Stimulated activated effector memory CD8-positive, alpha-beta T cell treated with anti-CD3 and anti-CD28 coated beads, Interleukin-12 subunit alpha, Interleukin-12 subunit beta, amount 100 ng/mL, for 72 hours (primary cell): ENCODE measurements around the gene VSTM2B.
"Not testable (repeated sequence)": the region's sequence is repeated elsewhere in the genome, so short reads cannot be mapped to it uniquely, and the experiment has no call there.

ENCODE experiments used
- ATAC-seq: fragments of 150-1000 bp; cut with Tn5 transposase; 2 replicates; pipeline ENCODE4 v1.10.0; 2021
- DNase-seq, 2 donors: peaks; one replicate each; pipeline ENCODE4 v3.0.0; 2021 to 2022; ENCODE audit warnings: low spot score in 2 of 2
- H3K27ac Mint-ChIP-seq: one replicate; pipeline ENCODE4 v1.8.0; 2022; ENCODE audit warnings: mild to moderate bottlenecking, mixed read lengths
- H3K36me3 Mint-ChIP-seq: one replicate; pipeline ENCODE4 v1.8.0; 2022; ENCODE audit warnings: mild to moderate bottlenecking, mixed read lengths
- H3K4me1 Mint-ChIP-seq: one replicate; pipeline ENCODE4 v1.8.0; 2022; ENCODE audit warnings: mixed read lengths
- H3K4me3 Mint-ChIP-seq: one replicate; pipeline ENCODE4 v1.8.0; 2022; ENCODE audit warnings: mild to moderate bottlenecking, mixed read lengths
- H3K9me3 Mint-ChIP-seq: one replicate; pipeline ENCODE4 v1.8.0; 2022; ENCODE audit warnings: mixed read lengths

VSTM2B gene

DNA sequence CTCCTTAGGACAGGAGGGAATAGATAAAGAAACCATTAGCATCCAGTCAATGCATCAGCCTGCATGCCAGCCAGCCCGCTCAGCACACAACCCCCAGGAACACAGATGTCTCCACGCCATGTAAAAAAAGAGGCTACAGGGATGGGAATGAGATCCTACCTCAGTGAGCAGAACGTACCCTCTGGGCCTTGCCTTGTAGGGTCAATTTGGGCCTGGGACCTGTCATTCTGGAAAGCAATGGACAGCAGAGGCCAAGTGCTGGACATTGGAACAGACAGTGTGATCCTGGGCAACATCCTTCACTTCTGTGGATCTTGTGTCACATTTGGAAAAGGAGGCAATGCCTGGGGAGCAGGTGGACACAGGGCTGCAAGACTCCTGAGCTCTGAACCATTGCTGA lies 26.0 kb downstream of the VSTM2B start:
- DNase-seq (no peak), ATAC-seq (no peak)
- Mint-ChIP-seq H3K27ac (no peak overlapping the region), H3K9me3 (peaks cover 15% of the 10 kb centered on the region), H3K4me1 (no peaks in the 10 kb centered on the region), H3K36me3 (no peaks in the 10 kb centered on the region), H3K4me3 (no peak overlapping the region)

DNA sequence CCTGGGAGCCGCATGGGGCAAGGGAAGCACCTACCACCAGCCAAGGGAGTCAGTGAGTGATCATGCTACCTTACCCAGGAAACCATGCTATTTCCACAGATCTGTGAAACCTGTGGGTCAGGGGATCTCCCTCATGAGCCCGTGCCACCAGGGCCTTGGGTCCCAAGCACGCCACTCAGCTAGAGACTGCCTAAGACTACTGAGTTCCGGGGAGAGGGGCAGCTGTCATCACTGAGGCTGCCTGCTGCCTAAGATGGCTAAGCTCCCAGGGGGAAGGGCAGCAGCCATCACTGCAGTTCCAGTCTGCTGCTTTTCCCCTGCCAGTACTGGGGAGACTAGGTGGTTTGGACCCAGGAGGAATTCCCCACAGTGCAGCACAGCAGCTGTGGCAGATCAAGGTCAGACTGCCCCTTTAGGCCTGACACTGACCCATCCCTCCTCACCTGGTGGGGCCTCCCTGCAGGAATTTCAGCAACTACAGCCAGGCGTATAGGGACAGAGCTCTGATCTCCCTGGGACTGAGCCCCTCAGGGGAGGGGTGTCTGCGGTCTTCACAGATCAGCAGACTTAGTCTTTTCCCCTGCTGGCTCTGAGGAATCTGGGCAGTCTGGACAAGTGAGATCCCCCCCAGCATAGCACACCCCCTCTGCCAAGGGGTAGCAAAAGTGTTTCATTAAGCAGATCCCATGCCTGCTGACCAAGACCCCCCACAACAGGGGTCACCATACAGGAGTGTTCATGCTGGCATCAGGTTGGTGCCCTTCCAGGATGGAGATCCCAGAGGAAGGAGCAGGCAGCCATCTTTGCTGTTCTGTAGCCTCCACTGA lies 26.9 kb downstream of the VSTM2B start:
- no peak for DNase-seq
- Mint-ChIP-seq H3K4me3 (no peak overlapping the region), H3K4me1 (no peaks in the 10 kb centered on the region), H3K9me3 (peaks cover 15% of the 10 kb centered on the region), H3K36me3 (no peaks in the 10 kb centered on the region), H3K27ac (no peak overlapping the region)
- no peak for ATAC-seq

DNA sequence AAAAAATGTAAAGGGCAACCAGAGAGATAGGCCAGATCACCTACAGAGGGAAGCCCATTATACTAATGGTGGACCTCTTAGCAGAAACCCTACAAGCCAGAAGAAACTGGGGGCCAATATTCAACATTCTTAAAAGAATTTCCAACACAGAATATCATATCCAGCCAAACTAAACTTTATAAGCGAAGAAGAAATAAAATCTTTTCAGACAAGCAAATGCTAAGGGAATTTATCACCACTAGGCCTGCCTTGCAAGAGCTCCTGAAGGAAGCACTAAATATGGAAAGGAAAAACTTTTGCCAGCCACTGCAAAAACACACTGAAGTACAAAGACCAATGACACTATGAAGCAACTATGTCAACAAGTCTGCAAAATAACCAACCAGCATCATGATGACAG lies 28.4 kb downstream of the VSTM2B start:
- H3K4me1 Mint-ChIP-seq = no peaks in the 10 kb centered on the region
- no peak for ATAC-seq
- no peak for DNase-seq
- H3K36me3 Mint-ChIP-seq = no peaks in the 10 kb centered on the region
- H3K4me3 Mint-ChIP-seq = no peak overlapping the region
- no peak overlapping the region for H3K27ac Mint-ChIP-seq
- H3K9me3 Mint-ChIP-seq = peaks cover 19% of the 10 kb centered on the region

DNA sequence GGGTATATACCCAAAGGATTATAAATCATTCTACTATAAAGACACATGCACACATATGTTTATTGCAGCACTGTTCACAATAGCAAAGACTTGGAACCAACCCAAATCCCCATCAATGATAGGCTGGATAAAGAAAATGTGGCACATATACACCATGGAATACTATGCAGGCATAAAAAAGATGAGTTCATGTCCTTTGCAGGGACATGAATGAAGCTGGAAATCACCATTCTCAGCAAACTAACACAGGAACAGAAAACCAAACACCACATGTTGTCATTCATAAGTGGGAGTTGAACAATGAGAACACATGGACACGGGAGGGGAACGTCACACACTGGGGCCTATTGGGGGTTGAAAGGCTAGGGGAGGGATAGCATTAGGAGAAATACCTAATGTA lies 33.3 kb downstream of the VSTM2B start:
- not testable (repeated sequence) for H3K4me1 Mint-ChIP-seq, ATAC-seq, DNase-seq, H3K27ac Mint-ChIP-seq, H3K36me3 Mint-ChIP-seq, H3K4me3 Mint-ChIP-seq
- H3K9me3 Mint-ChIP-seq = peaks cover 14% of the 10 kb centered on the region

DNA sequence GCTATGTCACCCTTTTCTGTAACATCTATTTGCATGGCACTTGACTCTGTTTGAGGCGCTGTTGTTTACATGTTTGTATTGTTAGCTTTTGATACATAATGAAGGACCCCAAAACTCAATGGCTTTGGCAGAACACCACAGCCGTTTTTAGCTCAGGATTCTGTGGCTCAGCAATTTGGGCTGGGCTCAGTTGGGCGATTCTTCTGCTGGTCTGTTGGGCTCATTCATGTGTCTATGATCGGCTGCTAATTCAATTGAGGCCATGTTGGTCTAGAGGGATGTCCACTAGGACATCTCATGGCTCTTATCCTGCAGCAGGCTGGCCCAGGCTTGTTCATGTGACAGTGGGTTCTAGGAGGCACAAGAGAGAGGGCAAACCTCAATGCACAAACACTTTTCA lies 33.9 kb downstream of the VSTM2B start:
- peaks cover 4% of the 10 kb centered on the region for H3K4me1 Mint-ChIP-seq
- ATAC-seq = no peak
- peaks cover 11% of the 10 kb centered on the region for H3K9me3 Mint-ChIP-seq

DNA sequence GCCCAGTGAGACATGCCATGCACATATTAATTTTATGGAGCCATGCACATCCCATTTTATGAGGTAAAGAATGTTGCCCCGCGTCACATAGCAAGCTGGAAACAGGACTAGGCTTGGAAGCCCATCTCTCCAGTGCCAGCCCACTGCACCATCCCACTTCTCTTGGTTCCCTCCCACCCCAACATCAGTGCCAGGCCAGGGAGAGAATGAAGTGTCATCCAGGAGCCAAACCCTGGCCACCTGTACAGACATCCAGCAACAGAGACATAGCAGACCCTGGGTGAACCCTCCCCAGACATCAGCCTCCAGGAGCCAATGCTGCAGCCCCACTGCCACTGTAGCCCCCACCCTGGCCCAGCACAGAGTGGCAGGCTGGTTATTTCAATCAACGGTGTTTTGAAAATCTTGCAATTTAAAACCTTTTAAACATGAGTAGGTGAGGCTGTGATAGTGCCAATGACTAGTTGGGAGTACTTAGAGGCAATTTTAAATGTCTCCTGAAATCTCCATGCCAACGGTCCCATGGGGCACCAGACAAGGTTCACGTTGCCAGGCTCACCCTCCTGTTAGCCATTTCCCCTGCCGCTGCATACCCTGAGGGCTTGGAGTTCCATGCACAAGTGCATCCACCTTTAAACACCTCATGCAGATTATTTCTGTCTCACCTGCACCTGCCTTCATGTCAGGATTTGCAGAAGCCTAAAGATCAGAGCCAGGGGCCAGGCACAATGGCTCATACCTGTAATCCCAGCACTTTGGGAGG lies 34.7 kb downstream of the VSTM2B start:
- DNase-seq (no peak), ATAC-seq (no peak)
- Mint-ChIP-seq H3K9me3 (peaks cover 7% of the 10 kb centered on the region), H3K4me3 (no peak overlapping the region), H3K4me1 (peaks cover 7% of the 10 kb centered on the region), H3K27ac (no peak overlapping the region), H3K36me3 (no peaks in the 10 kb centered on the region)

More for the DNA sequence above, 33.9 kb downstream of the VSTM2B start:
- no peaks in the 10 kb centered on the region for H3K36me3 Mint-ChIP-seq
- H3K27ac Mint-ChIP-seq = no peak overlapping the region
- no peak for DNase-seq
- H3K4me3 Mint-ChIP-seq = no peak overlapping the region

DNA sequence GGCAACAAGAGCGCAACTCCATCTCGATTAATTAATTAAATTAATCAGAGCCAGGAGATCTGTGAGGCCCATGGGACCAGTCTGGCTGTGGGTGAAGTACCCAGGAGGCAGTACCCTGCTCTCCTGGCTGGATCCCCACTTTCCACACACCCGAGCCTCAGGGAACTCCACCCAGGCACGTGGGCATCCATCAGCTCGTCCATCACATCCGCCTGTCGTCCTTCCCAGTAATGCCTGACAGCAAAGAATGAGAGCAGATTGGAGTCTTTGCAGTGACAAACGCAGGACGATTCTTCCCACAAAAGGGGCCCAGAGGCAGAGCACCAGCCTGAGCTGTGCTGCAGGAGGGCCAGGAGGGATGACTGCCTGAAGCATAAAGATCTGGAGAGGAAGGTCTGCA lies 35.8 kb downstream of the VSTM2B start:
- Mint-ChIP-seq H3K4me1 (peaks cover 11% of the 10 kb centered on the region), H3K9me3 (peaks cover 6% of the 10 kb centered on the region), H3K36me3 (no peaks in the 10 kb centered on the region), H3K27ac (no peak overlapping the region), H3K4me3 (no peak overlapping the region)
- no peak for ATAC-seq
- DNase-seq = no peak

DNA sequence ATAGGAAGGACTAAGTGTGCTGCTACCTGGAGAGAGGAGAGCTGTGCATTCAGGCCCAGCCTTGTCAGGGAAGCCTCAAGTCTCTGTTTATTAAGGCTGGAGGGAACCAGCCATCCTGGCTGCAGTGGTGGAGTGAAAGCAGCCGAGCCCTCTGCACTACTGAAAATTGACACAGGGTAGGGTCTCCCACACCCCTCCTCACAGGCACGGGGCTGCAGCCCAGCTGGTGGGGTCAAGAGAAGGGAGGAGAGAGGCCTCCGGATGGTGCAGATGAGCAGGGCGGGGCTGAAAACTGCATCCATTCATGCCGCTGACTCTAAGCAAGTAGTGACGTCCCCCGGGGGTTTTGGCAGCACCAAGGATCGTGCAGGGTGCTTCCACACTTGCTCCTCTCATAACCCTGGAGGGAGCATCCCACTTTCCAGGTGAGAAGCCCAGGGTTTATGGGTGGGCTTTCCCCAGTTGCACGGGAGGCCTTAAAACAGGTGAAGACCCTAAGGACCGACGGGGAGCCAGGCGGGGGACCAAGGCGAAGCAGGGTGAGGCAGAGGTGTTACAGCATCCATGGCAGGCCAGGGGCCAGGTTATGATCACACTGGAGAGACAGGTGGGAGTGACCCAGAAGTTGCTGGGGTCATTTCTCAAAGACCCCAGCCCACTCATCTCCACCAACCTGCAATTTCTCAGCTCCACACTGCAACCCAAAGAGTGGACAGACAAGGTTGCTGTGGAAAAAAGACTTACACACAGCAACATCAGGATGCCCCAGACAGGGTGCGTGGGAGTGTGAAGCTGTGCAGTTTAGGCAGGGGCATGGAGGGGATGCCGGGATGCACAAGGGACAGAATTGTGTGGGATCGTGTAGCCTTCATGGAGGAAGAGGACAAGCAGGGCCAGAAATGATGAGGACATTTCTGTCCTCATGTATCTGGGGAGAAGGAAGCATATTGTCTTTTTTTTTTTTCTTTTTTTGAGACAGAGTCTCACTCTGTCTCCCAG lies 36.8 kb downstream of the VSTM2B start:
- Mint-ChIP-seq H3K4me3 (no peak overlapping the region), H3K27ac (no peak overlapping the region), H3K4me1 (peaks cover 13% of the 10 kb centered on the region), H3K9me3 (peaks cover 6% of the 10 kb centered on the region), H3K36me3 (no peaks in the 10 kb centered on the region)
- DNase-seq = no peak
- ATAC-seq = no peak

DNA sequence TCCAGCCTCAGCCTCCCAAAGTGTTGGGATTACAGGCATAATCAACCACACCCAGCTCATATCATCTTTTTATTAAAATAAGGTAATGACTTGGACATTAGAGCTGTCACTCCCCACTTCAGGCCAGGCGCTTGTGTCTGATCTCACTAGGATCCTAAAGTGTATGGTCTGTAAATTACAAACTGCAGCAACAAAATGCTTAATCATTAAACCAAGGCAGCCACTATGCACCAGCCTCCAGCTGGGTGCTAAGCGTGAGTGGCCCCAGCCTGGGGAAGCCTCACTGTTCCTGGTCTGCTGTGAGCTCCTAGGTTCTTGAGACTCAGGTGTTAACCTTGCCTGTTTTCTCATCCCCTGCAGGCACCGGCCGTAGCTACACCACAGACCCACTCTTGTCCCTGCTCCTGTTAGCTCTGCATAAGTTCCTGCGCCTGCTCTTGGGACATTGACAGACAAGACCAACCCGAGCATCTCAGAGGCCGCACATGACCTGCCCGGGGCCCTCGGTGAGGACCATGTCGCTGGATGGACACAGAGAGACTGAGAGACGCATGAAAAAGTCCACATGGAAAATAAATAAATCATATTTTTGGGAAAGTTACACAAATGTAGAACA lies 37.8 kb downstream of the VSTM2B start:
- Mint-ChIP-seq H3K36me3 (no peaks in the 10 kb centered on the region), H3K4me1 (peaks cover 13% of the 10 kb centered on the region), H3K27ac (no peak overlapping the region), H3K4me3 (no peak overlapping the region), H3K9me3 (peaks cover 2% of the 10 kb centered on the region)
- ATAC-seq (no peak), DNase-seq (no peak)

DNA sequence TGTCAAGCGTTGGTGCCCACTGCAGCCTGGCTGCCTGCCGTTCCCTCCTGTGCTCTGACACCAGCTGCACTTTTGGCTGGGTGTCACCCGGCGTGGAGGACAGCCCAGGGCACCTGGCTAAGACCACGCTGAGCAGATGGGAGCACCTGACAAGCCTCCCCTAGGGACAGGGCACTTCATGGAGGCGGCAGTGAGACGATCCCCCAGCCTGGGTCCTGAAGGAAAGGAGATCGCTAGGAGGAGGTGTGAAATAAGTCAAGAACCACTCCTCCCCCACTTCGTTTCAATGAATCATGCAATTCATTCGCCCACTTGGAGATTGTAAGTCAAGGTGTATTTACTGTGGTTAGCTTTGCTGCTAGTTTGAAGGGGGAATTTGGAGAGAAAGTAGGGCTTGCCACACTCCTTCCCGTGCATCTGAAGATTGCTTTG lies 38.8 kb downstream of the VSTM2B start:
- Mint-ChIP-seq H3K36me3 (no peaks in the 10 kb centered on the region), H3K4me1 (peaks cover 13% of the 10 kb centered on the region), H3K27ac (no peak overlapping the region), H3K4me3 (no peak overlapping the region), H3K9me3 (peaks cover 2% of the 10 kb centered on the region)
- DNase-seq (no peak), ATAC-seq (peak; percentile 72)

DNA sequence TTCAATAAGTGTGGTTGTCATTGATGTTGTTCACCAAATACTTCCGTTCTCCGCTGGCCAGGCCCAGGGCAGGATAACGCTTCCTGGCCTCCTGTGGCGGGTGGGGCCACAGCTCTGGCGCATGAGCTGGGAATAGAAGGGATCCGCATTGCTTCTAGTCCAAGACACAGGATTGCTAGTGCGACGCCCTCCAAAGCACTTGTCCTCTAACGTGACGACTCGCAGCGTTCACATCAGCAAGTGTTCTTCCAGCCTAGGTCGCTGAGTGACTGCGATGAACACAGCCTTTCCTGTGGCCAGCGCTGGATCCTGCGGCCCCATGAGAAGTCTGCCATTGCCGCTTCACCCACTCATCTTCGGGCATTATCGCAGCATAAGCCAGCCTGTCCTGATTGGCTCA lies 39.4 kb downstream of the VSTM2B start:
- Mint-ChIP-seq H3K4me3 (no peak overlapping the region), H3K36me3 (no peaks in the 10 kb centered on the region), H3K9me3 (no peaks in the 10 kb centered on the region), H3K4me1 (peaks cover 13% of the 10 kb centered on the region), H3K27ac (no peak overlapping the region)
- DNase-seq (no peak), ATAC-seq (no peak)

DNA sequence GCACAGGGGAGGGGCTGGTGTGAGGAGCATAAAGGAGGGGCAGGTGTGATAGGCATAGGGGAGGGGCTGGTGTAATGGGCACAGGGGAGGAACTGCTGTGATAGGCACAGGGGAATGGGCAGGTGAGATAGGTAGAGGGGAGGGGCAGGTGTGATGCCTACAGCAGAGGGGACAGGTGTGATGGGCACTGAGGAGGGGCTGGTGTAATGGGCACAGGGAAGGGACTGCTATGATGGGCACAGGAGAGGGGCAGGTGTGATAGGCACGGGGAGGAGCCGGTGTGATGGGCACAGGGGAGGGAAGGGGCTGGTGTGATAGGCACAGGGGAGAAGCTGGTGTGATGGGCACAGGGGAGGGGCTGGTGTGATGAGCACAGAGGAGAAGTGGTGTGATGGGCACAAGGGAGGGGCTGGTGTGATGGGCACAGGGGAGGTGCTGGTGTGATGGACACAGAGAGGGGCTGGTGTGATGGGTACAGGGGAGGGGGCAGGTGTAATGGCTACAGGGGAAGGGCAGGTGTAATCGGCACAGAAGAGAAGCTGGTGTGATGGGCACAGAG lies 40.8 kb downstream of the VSTM2B start:
- Mint-ChIP-seq H3K4me3 (no peak overlapping the region), H3K27ac (no peak overlapping the region), H3K9me3 (no peaks in the 10 kb centered on the region), H3K36me3 (no peaks in the 10 kb centered on the region), H3K4me1 (peaks cover 13% of the 10 kb centered on the region)
- no peak for DNase-seq
- no peak for ATAC-seq

DNA sequence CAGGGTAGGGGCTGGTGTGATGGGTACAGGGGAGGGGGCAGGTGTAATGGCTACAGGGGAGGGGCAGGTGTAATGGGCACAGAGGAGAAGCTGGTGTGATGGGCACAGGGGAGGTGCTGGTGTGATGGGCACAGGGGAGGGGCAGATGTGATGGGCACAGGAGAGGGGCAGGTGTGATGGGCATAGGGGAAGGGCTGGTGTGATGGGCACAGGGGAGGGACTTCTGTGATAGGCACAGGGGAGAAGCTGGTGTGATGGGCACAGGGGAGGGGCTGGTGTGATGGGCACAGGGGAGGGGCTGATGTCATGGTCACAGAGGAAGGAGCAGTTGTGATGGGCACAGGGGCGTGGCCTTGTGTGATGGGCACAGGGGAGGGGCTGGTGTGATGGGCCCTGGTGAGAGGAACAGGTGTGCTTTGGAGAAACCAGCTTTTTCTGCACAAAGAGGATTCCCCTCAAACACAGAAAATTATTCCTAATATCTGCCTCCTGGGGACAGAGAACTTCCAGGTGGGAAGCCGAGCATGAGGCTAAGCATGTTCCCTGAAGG lies 41.6 kb downstream of the VSTM2B start:
- Mint-ChIP-seq H3K9me3 (no peaks in the 10 kb centered on the region), H3K36me3 (no peaks in the 10 kb centered on the region), H3K4me1 (peaks cover 13% of the 10 kb centered on the region), H3K4me3 (no peak overlapping the region), H3K27ac (no peak overlapping the region)
- ATAC-seq (no peak), DNase-seq (no peak)
